22Rv1 (cell line): ENCODE results near the gene SFI1.

Experiments
- CTCF ChIP-seq: fragments of 450-650 bp; IDR thresholded peaks from 2 replicates; pipeline ENCODE4 v1.5.1; 2017; ENCODE audit warnings: mild to moderate bottlenecking
- ZFX ChIP-seq: fragments of 450-650 bp; IDR thresholded peaks from 2 replicates; pipeline ENCODE4 v1.6.1; 2017; ENCODE audit warnings: antibody characterized with exemption, borderline replicate concordance

- TF ChIP-seq ZFX (no peak), CTCF (no peak)
Observed at GRCh38 chr22:31662668-31663037, 166.3 kb downstream of the SFI1 start.
